Measurements from ENCODE around the gene FABP3. TPM values are rescaled to one million over a fixed set of nuclear protein-coding genes. Genes with fewer than 3 reads are reported as not detected.
A peak's percentile ranks its signal among the peaks of the same experiment; 100 is the strongest.

FABP3 gene
- total RNA-seq, result 10 to 100 TPM in 3 of 5 donors, 1 to 10 TPM in 1, not detected in 1; 7.6 to 60.3 (median 15.6) TPM
- 10 to 100 TPM; 43.0 to 73.5 (median 64.4) TPM for polyA plus RNA-seq
- long read RNA-seq, donor 1, transcript FABP3-201 (4 exons, 725 nt), result major isoform, 5 of 5 reads
- long read RNA-seq, donor 1, partial matches to known transcripts, result 0 of 5 reads
- long read RNA-seq, donor 1, other reads (novel, unspliced or antisense), result 0 of 5 reads
- long read RNA-seq, donor 2, partial matches to known transcripts, result 0 of 3 reads
- long read RNA-seq, donor 2, other reads (novel, unspliced or antisense), result 0 of 3 reads
- long read RNA-seq, donor 3, partial matches to known transcripts, result 0 of 4 reads
- long read RNA-seq, donor 3, other reads (novel, unspliced or antisense), result 0 of 4 reads
- long read RNA-seq, donor 4, result 0 reads
- long read RNA-seq, donor 5, transcript FABP3-201 (4 exons, 725 nt), result major isoform, 16 of 16 reads
- long read RNA-seq, donor 5, partial matches to known transcripts, result 0 of 16 reads
- long read RNA-seq, donor 5, other reads (novel, unspliced or antisense), result 0 of 16 reads
- long read RNA-seq, donor 6, result 0 reads
- long read RNA-seq, donor 7, transcript FABP3-201 (4 exons, 725 nt), result major isoform, 5 of 7 reads
- long read RNA-seq, donor 7, partial matches to known transcripts, result 0 of 7 reads
- long read RNA-seq, donor 7, other reads (novel, unspliced or antisense), result 0 of 7 reads
- long read RNA-seq, donor 8, transcript FABP3-201 (4 exons, 725 nt), result major isoform, 19 of 25 reads
- long read RNA-seq, donor 8, transcript FABP3-203 (3 exons, 535 nt), result minor isoform, 6 of 25 reads
- long read RNA-seq, donor 8, partial matches to known transcripts, result 0 of 25 reads
- long read RNA-seq, donor 8, other reads (novel, unspliced or antisense), result 0 of 25 reads
- long read RNA-seq, donor 9, transcript FABP3-201 (4 exons, 725 nt), result major isoform, 16 of 18 reads
- long read RNA-seq, donor 9, partial matches to known transcripts, result 0 of 18 reads
- long read RNA-seq, donor 9, other reads (novel, unspliced or antisense), result 0 of 18 reads
- long read RNA-seq, donor 10, partial matches to known transcripts, result 0 of 1 reads
- long read RNA-seq, donor 10, other reads (novel, unspliced or antisense), result 0 of 1 reads

- no peaks in the 10 kb centered on the region for H3K27me3 ChIP-seq
- peak within 1 kb of the TSS; percentile 45 to 50 (median 48) for H3K4me3 ChIP-seq
- intact Hi-C loops (cut with DNase I; ENCODE audit: low total_unique reads), result no loop called here
- TF ChIP-seq POLR2A (IDR thresholded peaks at IDR 0.05), result no peak
- TF ChIP-seq POLR2AphosphoS5 (IDR thresholded peaks at IDR 0.05), result peak; percentile 31 to 67 (median 52)
- no peaks in the 10 kb centered on the region for H3K36me3 ChIP-seq
- no peaks in the 10 kb centered on the region for H3K9me3 ChIP-seq
- 3 to 8% (median 5%) methylated on average over 30 to 44 of the region's 44 CpGs for WGBS, 5 donors
- H3K4me1 ChIP-seq, result peaks cover 19 to 64% (median 39%) of the 10 kb centered on the region in 4 donors
- peak within 1 kb of the TSS; percentile 71 to 86 (median 77) for H3K27ac ChIP-seq
- DNase-seq, result peak; percentile 81 to 95
Measured at GRCh38 chr1:31373056-31373896, at the start of gene FABP3. FABP3 (minus strand) TSS chr1:31373076; CDS start chr1:31373014, 62 bp downstream.

- Histone ChIP-seq H3K36me3 (peaks cover 0 to 5% (median 2%) of the 10 kb centered on the region in 4 donors), H3K9me3 (no peaks in the 10 kb centered on the region), H3K4me3 (no peak overlapping the region), H3K4me1 (peaks cover 0 to 44% (median 9%) of the 10 kb centered on the region in 4 donors), H3K27ac (peak overlapping the region in 2 of 5 donors; percentile 47 to 61), H3K27me3 (peaks cover 0 to 6% (median 0%) of the 10 kb centered on the region in 3 donors)
- 55 to 70% (median 62%) methylated on average over 9 of the region's 9 CpGs for WGBS, 5 donors
- intact Hi-C loops (cut with DNase I; ENCODE audit: low total_unique reads), result loop anchor here (10.0 kb wide), 1 partner anchor 237 kb away; no protein-coding TSS in a partner anchor
- DNase-seq, result peak in 1 of 2 donors; percentile 60
- TF ChIP-seq POLR2A (IDR thresholded peaks at IDR 0.05) (no peak), POLR2AphosphoS5 (IDR thresholded peaks at IDR 0.05) (no peak), EP300 (IDR thresholded peaks at IDR 0.05) (no peak), CTCF (IDR thresholded peaks at IDR 0.05) (no peak)
Measured at GRCh38 chr1:31421371-31422040, 48.6 kb upstream of the FABP3 start.

- H3K4me1 ChIP-seq, result peaks cover 4 to 47% (median 16%) of the 10 kb centered on the region in 4 donors
- H3K27me3 ChIP-seq, result peaks cover 0 to 6% (median 0%) of the 10 kb centered on the region in 3 donors
- intact Hi-C loops (cut with DNase I; ENCODE audit: low total_unique reads), result loop anchor here (10.0 kb wide), 1 partner anchor 236 kb away; no protein-coding TSS in a partner anchor
- 56 to 76% (median 70%) methylated on average over 5 of the region's 5 CpGs for WGBS, 5 donors
- DNase-seq, result no peak
- no peaks in the 10 kb centered on the region for H3K9me3 ChIP-seq
- no peak for TF ChIP-seq EP300 (IDR thresholded peaks at IDR 0.05)
- no peak for TF ChIP-seq POLR2AphosphoS5 (IDR thresholded peaks at IDR 0.05)
- no peak for TF ChIP-seq CTCF (IDR thresholded peaks at IDR 0.05)
- no peak for TF ChIP-seq POLR2A (IDR thresholded peaks at IDR 0.05)
- no peak overlapping the region for H3K4me3 ChIP-seq
- peaks cover 0 to 4% (median 0%) of the 10 kb centered on the region in 4 donors for H3K36me3 ChIP-seq
- H3K27ac ChIP-seq, result no peak overlapping the region
Measured at GRCh38 chr1:31420716-31421115, 47.8 kb upstream of the FABP3 start.
